IPS-18a (cell line): Measurements from ENCODE around the gene PHLDA2.

Experiments used
- H3K27ac ChIP-seq: one replicate; pipeline ENCODE4 v1.5.1; 2013; ENCODE audit warnings: low read length
- H3K27me3 ChIP-seq: one replicate; pipeline ENCODE4 v1.6.1; 2013; ENCODE audit warnings: mild to moderate bottlenecking, low read length; ENCODE audit not compliant: control insufficient read depth, insufficient read depth
- H3K36me3 ChIP-seq: one replicate; pipeline ENCODE4 v1.6.1; 2013; ENCODE audit warnings: low read depth, low read length; ENCODE audit not compliant: control insufficient read depth
- H3K4me1 ChIP-seq: one replicate; pipeline ENCODE4 v1.6.1; 2013; ENCODE audit warnings: low read depth, low read length; ENCODE audit not compliant: control insufficient read depth
- H3K4me3 ChIP-seq: one replicate; pipeline ENCODE4 v1.5.1; 2013; ENCODE audit warnings: low read length
- H3K9ac ChIP-seq: one replicate; pipeline ENCODE4 v1.6.1; 2013; ENCODE audit warnings: mild to moderate bottlenecking, low read length, moderate library complexity
- H3K9me3 ChIP-seq: one replicate; pipeline ENCODE4 v1.6.1; 2013; ENCODE audit warnings: low read depth, low read length; ENCODE audit not compliant: control insufficient read depth

PHLDA2 gene

GRCh38 chr11:2916892-2917645, 12.2 kb downstream of the PHLDA2 start:
- Histone ChIP-seq H3K4me3 (no peak overlapping the region), H3K27me3 (no peaks in the 10 kb centered on the region), H3K4me1 (peaks cover 4% of the 10 kb centered on the region), H3K9ac (no peak overlapping the region), H3K36me3 (no peaks in the 10 kb centered on the region), H3K27ac (no peak overlapping the region), H3K9me3 (no peaks in the 10 kb centered on the region)

- Histone ChIP-seq H3K27me3 (no peaks in the 10 kb centered on the region), H3K9me3 (no peaks in the 10 kb centered on the region), H3K36me3 (no peaks in the 10 kb centered on the region), H3K27ac (no peak overlapping the region), H3K4me3 (no peak overlapping the region), H3K9ac (no peak overlapping the region), H3K4me1 (peaks cover 4% of the 10 kb centered on the region)
Observed at GRCh38 chr11:2916114-2916891, 12.9 kb downstream of the PHLDA2 start.

- Histone ChIP-seq H3K4me3 (no peak overlapping the region), H3K27ac (no peak overlapping the region), H3K4me1 (peaks cover 4% of the 10 kb centered on the region), H3K27me3 (no peaks in the 10 kb centered on the region), H3K36me3 (no peaks in the 10 kb centered on the region), H3K9ac (no peak overlapping the region), H3K9me3 (no peaks in the 10 kb centered on the region)
Observed at GRCh38 chr11:2915473-2915872, 13.7 kb downstream of the PHLDA2 start.

- H3K27me3 ChIP-seq, result no peaks in the 10 kb centered on the region
- peaks cover 4% of the 10 kb centered on the region for H3K4me1 ChIP-seq
- H3K9ac ChIP-seq, result no peak overlapping the region
- H3K4me3 ChIP-seq, result no peak overlapping the region
- no peaks in the 10 kb centered on the region for H3K9me3 ChIP-seq
- no peaks in the 10 kb centered on the region for H3K36me3 ChIP-seq
- H3K27ac ChIP-seq, result no peak overlapping the region
Observed at GRCh38 chr11:2914455-2915195, 14.6 kb downstream of the PHLDA2 start.

GRCh38 chr11:2913776-2914175, 15.4 kb downstream of the PHLDA2 start:
- no peaks in the 10 kb centered on the region for H3K27me3 ChIP-seq
- H3K9me3 ChIP-seq, result no peaks in the 10 kb centered on the region
- H3K27ac ChIP-seq, result no peak overlapping the region
- H3K4me1 ChIP-seq, result peaks cover 4% of the 10 kb centered on the region
- no peaks in the 10 kb centered on the region for H3K36me3 ChIP-seq
- no peak overlapping the region for H3K9ac ChIP-seq
- H3K4me3 ChIP-seq, result no peak overlapping the region

GRCh38 chr11:2913019-2913431, 16.2 kb downstream of the PHLDA2 start:
- no peak overlapping the region for H3K4me3 ChIP-seq
- H3K27ac ChIP-seq, result no peak overlapping the region
- no peak overlapping the region for H3K9ac ChIP-seq

GRCh38 chr11:2912498-2912897, 16.7 kb downstream of the PHLDA2 start:
- Histone ChIP-seq H3K9me3 (no peaks in the 10 kb centered on the region), H3K27me3 (no peaks in the 10 kb centered on the region), H3K9ac (no peak overlapping the region), H3K27ac (no peak overlapping the region), H3K4me3 (no peak overlapping the region), H3K4me1 (peaks cover 4% of the 10 kb centered on the region), H3K36me3 (no peaks in the 10 kb centered on the region)

More at GRCh38 chr11:2913019-2913431, 16.2 kb downstream of the PHLDA2 start:
- Histone ChIP-seq H3K27me3 (no peaks in the 10 kb centered on the region), H3K4me1 (peaks cover 4% of the 10 kb centered on the region), H3K9me3 (no peaks in the 10 kb centered on the region), H3K36me3 (no peaks in the 10 kb centered on the region)

GRCh38 chr11:2911785-2912391, 17.3 kb downstream of the PHLDA2 start:
- H3K36me3 ChIP-seq, result no peaks in the 10 kb centered on the region
- H3K9ac ChIP-seq, result no peak overlapping the region
- no peak overlapping the region for H3K27ac ChIP-seq
- H3K9me3 ChIP-seq, result no peaks in the 10 kb centered on the region
- no peak overlapping the region for H3K4me3 ChIP-seq
- peaks cover 4% of the 10 kb centered on the region for H3K4me1 ChIP-seq
- no peaks in the 10 kb centered on the region for H3K27me3 ChIP-seq

GRCh38 chr11:2911088-2911784, 18.0 kb downstream of the PHLDA2 start:
- no peak overlapping the region for H3K27ac ChIP-seq
- peaks cover 4% of the 10 kb centered on the region for H3K4me1 ChIP-seq
- no peak overlapping the region for H3K9ac ChIP-seq
- no peaks in the 10 kb centered on the region for H3K9me3 ChIP-seq
- H3K36me3 ChIP-seq, result no peaks in the 10 kb centered on the region
- H3K27me3 ChIP-seq, result no peaks in the 10 kb centered on the region
- H3K4me3 ChIP-seq, result no peak overlapping the region

- H3K27me3 ChIP-seq, result no peaks in the 10 kb centered on the region
- H3K9me3 ChIP-seq, result no peaks in the 10 kb centered on the region
- peaks cover 4% of the 10 kb centered on the region for H3K4me1 ChIP-seq
- no peak overlapping the region for H3K27ac ChIP-seq
- no peak overlapping the region for H3K9ac ChIP-seq
- no peak overlapping the region for H3K4me3 ChIP-seq
- H3K36me3 ChIP-seq, result no peaks in the 10 kb centered on the region
Observed at GRCh38 chr11:2910401-2910955, 18.7 kb downstream of the PHLDA2 start.
